ENCODE data around the gene MUTYH.
A peak's percentile ranks its signal among the peaks of the same experiment; 100 is the strongest.

MUTYH gene

DNA sequence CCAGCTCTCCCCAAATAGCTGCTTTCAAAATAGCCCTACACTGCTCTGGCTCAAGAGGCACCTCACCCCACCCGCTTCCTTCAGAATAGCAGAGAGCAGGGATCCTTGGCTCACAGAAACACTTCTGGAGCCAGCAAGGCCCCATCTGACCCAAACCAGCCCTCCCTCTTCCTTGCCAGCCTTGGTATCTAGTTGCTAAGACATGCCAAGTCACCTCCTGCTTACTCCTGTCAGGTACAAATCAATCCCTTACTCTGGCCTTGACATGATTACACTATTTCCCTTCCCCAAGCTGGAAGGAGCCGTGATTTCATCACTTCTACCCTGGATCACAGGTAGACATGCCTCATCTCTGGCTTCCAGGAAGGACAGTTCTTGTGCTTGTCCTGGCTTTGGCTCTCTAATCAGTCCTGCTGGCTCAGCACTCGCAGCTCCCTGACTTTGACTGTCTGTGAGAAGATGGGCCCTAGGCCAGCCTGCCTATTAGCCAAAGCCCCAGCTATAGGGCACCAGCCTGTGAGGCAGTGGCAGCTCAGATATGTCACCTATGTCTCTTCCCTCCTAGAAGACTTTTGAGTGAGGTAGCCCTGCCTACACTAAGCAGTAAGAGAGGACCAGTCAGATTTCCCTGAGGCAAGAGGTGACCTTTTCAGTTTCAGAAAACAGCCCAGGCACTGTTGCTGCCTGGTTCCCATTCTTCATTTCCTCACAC, 8.9 kb upstream of the MUTYH start:
- no peak for DNase-seq (ENCODE audit: low read depth in 1 of 2, low spot score in 1 of 2)

GRCh38 chr1:45348609-45348965, 8.3 kb upstream of the MUTYH start:
- DNase-seq (ENCODE audit: low read depth in 1 of 2, low spot score in 1 of 2) = no peak

GRCh38 chr1:45348020-45348419, 7.8 kb upstream of the MUTYH start:
- DNase-seq (ENCODE audit: low read depth in 1 of 2, low spot score in 1 of 2) = no peak

- DNase-seq (ENCODE audit: low read depth in 1 of 2, low spot score in 1 of 2) = no peak
These were observed 6.2 kb upstream of the MUTYH start for GRCh38 chr1:45346473-45346872.

GRCh38 chr1:45345014-45345413, 4.8 kb upstream of the MUTYH start:
- DNase-seq (ENCODE audit: low read depth in 1 of 2, low spot score in 1 of 2) = no peak

GRCh38 chr1:45344499-45344898, 4.3 kb upstream of the MUTYH start:
- DNase-seq (ENCODE audit: low read depth in 1 of 2, low spot score in 1 of 2) = no peak

GRCh38 chr1:45340816-45341466, 701 bp upstream of the MUTYH start:
- no peak for DNase-seq (ENCODE audit: low read depth in 1 of 2, low spot score in 1 of 2)

DNA sequence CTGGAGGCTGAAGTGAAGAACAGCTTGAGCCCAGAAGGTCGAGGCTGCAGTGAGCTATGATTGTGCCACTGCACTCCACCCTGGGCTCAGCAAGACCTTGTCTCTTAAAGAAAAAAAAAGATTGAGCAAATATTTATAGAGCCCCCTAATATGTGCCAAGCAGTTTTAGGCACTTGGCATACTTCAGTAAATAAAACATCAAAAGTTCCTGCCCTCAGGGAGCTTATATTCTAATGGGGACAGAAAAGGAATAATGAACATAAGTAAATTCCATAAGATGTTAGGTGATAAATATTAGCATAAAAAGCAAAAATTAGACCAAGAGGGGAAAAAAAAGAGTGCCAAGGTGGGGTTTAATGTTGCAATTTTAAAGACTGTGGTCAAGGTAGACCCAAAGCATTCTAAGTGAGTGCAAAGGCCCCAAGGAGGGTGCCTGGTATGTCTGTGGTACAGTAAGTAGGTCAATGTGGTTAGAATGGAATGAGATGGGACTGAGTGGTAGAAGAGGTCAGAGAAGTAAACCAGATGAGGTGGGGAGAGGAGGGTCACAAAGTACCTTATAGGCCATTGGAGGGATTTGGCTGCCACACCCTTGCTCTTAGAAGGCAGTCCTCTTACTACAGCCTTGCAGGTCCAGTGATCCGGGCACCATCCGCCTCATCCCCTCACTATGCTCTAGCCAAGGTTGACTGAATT, 2.5 kb downstream of the MUTYH start:
- no peak for DNase-seq (ENCODE audit: low read depth in 1 of 2, low spot score in 1 of 2)

DNA sequence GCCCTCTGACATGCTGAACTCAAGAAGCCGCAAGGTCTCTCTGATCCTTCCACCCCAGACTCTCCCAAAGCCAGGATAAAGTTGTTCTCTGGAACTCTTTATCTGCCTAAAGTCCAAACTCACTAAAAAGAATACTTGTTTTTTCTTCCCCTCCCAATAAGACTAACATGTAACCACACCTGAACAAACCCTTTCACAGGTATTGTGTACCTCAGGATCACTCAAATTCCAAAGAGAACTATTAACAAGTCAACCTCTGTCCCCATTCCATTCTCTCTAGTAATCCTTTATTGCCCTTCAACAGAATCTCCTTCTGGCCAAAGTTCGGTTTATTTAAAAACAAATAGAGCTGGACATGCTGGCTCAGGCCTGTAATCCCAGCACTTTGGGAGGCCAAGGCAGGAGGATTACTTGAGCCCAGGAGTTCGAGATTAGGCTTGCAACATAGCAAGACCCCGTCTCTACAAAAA, 4.3 kb downstream of the MUTYH start:
- no peak for DNase-seq (ENCODE audit: low read depth in 1 of 2, low spot score in 1 of 2)

DNA sequence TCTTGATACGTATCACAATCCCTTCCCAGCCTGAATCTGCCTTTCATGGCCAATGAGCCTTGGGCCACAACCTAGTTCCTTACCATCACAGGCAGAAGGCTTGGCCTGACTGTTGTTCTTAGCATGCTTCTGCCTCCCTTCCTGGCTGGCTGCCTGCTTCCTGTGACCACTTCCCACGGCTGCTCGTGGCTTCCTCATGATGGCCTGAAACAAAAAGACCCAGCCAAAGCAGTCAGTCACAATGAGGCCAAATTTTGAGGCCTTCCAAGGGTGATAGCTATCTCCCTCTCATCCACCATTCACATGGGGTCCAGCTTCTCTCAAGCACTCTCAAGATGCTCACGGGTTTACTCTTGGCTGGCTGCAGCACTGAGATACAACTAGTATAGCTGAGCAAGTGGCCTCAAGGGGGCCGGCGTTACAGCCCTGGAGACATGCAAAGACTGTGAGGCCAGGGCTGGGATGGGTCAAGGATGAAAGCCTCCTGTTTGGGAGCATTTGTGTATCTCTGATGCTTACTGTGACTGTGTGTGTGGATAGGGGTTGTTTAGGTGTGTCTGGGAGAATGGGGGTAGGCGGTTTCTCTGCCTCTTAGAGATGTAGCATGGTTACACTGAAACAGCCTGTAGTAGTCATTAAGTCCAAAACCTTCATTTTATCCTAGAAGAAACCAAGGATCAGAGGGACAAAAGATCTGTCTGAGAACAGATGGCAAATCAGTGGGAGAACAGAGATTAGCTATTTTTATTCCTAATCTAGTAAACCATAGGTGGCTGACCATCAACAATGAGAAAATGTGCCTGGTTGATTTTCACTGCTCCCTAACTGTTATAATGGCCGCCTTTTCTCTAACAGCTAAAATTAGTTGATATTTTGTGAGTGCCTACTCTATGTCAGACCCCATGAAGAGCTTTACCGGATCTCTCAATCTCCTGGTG, 5.7 kb downstream of the MUTYH start:
- DNase-seq (ENCODE audit: low read depth in 1 of 2, low spot score in 1 of 2) = no peak

- DNase-seq (ENCODE audit: low read depth in 1 of 2, low spot score in 1 of 2) = no peak
These were observed 7.9 kb downstream of the MUTYH start for GRCh38 chr1:45332346-45332720.

DNA sequence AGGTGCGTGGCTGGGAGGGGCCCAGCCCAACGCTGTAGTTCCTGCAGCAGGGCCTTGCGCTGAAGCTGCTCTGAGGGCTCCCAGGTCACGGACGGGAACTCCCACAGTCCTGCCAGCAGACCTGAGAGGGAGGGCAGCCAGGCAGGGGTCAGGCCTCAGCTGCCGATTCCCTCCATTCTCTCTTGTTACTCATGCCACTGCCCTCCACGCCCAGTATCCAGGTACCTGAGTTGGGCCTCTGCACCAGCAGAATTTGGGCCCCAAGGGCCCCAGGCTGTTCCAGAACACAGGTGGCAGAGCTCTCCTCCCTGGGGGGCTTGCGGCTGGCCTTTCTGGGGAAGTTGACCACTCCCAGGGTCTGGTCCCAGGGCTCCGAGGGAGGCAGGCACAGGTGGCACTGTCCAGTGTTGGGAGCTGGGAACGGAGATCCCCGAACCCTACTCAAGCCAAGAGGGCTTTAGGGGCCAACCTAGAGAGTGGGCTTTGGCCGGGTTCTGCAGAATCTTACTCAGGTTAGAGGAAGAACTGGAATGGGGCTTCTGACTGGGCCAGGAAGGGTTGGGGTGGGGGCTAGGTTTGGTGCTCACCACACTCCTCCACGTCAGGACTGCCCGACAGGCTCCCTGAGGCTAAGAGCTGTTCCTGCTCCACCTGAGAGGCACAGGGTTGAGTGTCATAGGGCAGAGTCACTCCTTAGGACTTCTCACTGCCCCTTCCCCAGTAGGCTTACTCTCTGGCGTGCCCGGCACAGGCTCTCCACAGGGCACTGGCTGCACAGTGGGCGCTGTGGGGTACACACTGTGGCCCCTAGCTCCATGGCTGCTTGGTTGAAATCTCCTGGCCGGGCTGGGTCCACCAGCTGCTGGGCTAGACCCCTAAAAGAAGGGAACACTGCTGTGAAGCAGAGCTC, 8.5 kb downstream of the MUTYH start:
- DNase-seq (ENCODE audit: low read depth in 1 of 2, low spot score in 1 of 2) = no peak

DNA sequence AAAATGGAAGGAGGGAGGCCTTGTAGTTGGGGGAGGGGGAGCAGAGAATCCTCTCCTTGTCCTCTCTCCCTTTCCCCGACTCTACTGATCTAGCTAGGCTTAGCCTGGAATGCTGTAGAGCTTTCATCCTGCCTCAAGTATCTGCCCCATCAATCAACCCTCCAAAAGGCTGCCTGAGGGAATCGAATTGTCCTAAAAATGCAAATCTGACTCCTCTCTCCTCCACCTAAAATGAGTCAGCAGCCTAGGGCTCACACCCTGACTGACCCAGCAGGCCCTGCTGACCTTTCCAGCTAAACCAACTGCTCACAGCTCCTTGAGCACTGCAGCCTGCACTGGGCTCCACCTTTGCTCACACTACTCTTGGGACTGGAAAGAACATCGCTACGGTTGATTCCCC, 10.8 kb downstream of the MUTYH start:
- no peak for DNase-seq (ENCODE audit: low read depth in 1 of 2, low spot score in 1 of 2)

GRCh38 chr1:45328680-45329079, 11.6 kb downstream of the MUTYH start:
- DNase-seq (ENCODE audit: low read depth in 1 of 2, low spot score in 1 of 2) = no peak

- DNase-seq (ENCODE audit: low read depth in 1 of 2, low spot score in 1 of 2) = no peak
These were observed 12.4 kb downstream of the MUTYH start for GRCh38 chr1:45327644-45328515.

GRCh38 chr1:45326627-45327623, 13.3 kb downstream of the MUTYH start, which contains the start of gene HPDL:
TSS of gene HPDL (plus strand) at chr1:45326895. CDS start at chr1:45327149, 254 bp downstream.
- DNase-seq (ENCODE audit: low read depth in 1 of 2, low spot score in 1 of 2) = peak; percentile 48 to 72

DNA sequence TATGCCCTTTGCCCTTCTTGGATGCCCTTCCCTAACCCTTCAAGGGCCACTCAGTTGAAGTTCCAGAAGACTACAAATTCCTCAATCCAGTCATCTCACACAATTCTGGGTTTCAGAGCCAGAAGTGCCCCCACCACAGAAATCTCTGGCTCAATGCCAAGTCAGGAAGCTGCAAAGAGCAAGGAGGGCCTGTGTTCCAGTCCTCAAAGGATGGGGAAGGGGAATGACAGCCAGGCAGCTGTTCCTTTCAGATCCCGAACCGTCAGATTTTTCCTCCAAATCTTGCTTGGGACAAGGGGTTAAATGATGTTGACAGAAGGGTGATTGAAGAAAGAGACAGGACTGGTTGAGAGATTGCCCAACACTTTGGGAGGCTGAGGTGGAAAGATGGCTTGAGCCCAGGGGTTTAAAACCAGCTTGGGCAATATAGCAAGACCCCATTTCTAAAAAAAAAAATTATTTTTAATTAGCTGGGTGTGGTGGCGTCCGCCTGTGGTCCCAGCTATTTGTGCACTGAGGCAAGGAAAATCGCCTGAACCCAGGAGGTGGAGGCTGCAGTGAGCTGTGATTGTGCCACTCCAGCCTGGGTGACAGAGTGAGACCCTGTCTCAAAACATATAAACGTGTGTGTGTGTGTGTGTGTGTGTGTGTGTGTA, 14.3 kb downstream of the MUTYH start:
- DNase-seq (ENCODE audit: low read depth in 1 of 2, low spot score in 1 of 2) = no peak

All from activated CD4-positive, alpha-beta T cell treated with anti-CD3 and anti-CD28 coated beads, Interleukin-2, amount 50 U/mL, for 24 hours (primary cell).